Amniotic stem cell (primary cell): ENCODE measurements around the gene ZP1.

Experiments
- DNase-seq: peaks from one replicate; lab custom pipeline; 2025; lab: John Stamatoyannopoulos, UW

The ZP1 gene

GRCh38 chr11:60844045-60844869 is 23.1 kb upstream of the ZP1 start:
- DNase-seq, result no peak

DNA sequence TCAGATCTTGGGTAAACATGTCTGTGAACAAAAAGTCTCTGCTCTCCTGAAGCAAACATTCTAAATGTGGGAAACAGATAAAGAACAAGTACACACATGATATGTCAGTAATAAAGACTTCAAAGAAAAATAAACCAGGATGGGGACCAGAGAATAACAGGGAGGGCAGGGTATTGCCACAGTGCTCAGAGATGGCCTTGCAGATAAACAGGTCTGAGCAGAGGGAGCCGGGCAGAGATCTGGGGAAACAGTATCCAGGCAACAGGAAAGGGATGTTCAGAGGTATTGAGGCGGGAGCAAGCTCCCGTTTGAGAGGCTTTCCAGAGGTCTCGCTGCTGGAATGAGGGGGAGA is 22.5 kb upstream of the ZP1 start:
- no peak for DNase-seq

- no peak for DNase-seq
Observed at GRCh38 chr11:60845338-60845737, 22.0 kb upstream of the ZP1 start.

- no peak for DNase-seq
Observed at GRCh38 chr11:60847281-60847680, 20.1 kb upstream of the ZP1 start.

DNA sequence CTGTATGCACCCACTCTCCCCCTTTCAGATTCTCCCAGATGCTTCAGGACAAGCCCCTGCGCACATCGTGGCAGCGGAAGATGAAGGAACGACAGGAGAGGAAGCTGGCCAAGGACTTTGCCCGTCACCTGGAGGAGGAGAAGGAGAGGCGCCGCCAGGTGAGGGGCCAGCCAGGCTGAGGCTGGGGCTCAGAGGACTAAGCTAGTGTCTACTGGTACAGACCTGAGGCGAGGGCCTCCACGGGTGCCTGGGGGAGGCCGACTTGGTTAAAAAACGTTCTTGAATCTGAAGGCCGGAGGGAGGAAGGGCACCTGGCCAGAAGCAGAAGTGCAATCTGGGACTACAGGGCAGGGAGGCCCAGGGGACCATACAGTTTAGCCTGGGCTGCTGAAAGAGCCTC is 19.4 kb upstream of the ZP1 start:
- no peak for DNase-seq

- DNase-seq, result no peak
Observed at GRCh38 chr11:60848714-60849151, 18.6 kb upstream of the ZP1 start.

GRCh38 chr11:60849641-60850520 is 17.5 kb upstream of the ZP1 start:
- DNase-seq, result no peak

- no peak for DNase-seq
Observed at GRCh38 chr11:60851327-60852104, 15.8 kb upstream of the ZP1 start.

DNA sequence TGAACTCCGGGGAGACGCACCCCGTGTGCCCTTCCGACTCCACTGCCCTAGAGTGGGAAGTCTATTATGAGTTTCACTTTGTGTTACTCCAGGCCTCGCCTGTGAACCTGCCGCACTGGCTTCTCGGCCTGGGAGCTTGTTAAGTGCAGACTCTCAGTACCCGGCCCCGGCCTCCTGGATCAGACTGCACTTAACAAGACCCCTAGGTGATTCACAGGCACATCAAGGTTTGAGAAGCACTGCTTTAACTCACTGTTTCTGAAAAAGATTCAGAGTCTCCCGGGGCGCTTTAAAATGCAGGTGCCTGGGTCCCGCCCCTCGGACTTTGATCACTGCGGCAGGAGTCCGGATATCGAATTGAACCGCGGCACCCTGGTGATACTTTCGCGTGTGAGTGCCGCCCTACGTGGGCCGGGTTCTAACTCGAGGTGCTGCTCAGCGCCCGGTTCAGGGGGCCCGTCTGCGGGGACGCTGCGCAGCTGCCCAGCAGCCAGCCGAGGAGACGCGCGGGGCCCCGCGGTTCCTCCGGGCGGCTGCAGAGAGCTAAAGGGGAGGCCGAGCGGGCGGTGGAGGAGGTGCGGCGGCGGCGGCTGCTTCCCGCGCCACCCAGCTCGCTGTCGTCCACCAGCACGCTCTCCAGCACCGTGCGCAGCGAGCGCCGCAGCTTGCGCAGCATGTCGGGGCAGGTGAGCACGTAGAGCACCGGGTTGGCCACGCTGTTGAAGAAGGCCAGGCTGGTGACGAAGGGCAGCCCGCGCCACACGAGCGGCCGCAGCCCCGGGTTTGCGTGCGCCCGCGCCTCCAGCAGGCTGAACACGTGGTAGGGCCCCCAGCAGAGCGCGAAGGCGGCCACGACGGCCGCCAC is 15.0 kb upstream of the ZP1 start:
- DNase-seq, result no peak

DNA sequence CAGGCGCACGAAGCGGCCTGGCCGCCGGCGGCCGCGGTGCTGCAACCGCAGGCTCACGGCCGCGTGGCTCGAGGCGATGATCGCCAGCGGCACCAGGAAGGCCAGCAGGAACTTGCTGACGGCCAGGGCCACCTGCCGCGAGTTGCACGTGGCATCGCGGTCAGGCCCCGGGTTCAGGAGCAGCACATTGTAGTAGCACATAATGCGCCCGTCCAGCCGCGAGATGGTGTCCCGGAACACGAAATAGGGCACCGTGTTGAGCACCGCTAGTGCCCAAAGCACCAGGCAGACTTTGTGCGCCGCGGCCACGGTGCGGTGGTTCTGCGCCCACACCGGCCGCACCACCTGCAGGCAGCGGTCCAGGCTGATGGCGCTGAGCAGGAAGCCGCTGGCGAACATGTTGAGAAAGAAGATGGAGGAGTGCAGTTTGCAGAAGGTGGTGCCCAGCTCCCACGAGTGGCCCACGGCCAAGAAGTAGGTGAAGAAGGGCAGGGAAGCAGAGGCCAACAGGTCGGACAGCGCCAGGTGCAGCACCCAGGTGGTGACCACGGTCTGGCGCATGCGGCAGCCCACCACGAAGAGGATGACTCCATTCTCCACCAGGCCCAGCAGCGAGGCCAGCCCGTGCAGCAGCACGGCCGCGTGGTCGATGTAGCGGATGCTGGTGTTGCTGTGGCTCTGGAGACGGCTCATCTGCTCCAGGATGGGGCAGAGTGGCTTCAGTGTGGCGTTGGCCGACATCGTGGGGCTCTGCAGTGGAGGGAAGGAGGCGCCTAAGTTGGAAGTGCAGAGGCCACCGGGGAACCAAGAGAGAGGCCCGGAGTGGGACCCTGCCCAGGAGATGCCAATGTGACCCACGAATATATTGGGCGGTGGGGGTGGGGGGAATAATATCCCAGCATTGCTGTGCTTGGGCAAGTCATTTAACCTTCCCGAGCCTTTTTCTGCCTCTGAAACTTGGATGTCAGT is 14.1 kb upstream of the ZP1 start:
- DNase-seq, result no peak

- no peak for DNase-seq
Observed at GRCh38 chr11:60854140-60854846, 13.0 kb upstream of the ZP1 start.

DNA sequence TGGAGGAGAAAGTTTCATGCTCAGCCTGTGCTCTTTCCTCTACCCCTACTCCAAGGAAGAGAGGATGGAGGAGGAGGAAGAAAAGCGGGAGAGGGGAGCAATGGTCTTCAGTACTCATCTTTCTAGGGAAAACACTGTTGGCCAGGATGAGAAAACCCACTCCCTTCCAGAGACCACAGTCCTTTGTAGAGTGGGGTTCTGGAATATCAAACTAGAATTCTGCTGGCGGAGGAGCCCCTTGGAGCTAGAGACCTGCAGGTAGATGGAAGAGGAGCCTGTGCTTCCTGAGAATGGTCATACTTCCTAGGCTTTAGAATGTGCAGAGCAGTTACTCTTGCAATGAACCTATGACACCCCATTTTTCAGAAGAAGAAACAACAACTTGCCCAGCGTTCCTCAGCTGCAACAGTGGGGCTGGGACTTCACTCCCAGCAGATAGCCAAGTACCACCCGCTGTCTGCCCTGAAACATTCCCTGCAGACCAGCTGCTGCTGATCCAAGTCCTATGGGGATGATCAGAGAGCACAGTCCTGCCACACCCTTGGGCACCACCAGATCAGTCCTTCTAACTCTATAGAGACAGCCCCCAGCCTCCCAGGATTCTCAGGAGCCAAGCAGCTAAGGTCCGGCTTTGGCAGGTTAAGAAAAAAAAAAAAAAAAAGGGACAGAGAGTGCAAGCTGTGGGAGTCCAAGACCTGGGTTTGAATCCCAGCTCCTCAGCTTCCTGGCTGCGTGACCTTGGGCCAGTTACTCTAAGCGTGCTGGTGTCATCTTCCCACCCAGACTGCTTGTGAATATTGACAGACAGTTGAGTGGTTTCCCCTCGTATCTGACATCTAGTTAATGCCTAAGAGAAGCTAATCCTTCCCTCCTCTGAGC is 12.3 kb upstream of the ZP1 start:
- no peak for DNase-seq

GRCh38 chr11:60855726-60856633 is 11.4 kb upstream of the ZP1 start, which contains the start of gene PTGDR2:
Gene PTGDR2 (minus strand): TSS chr11:60855950. CDS start chr11:60853722, 2,228 bp downstream.
- DNase-seq, result no peak

DNA sequence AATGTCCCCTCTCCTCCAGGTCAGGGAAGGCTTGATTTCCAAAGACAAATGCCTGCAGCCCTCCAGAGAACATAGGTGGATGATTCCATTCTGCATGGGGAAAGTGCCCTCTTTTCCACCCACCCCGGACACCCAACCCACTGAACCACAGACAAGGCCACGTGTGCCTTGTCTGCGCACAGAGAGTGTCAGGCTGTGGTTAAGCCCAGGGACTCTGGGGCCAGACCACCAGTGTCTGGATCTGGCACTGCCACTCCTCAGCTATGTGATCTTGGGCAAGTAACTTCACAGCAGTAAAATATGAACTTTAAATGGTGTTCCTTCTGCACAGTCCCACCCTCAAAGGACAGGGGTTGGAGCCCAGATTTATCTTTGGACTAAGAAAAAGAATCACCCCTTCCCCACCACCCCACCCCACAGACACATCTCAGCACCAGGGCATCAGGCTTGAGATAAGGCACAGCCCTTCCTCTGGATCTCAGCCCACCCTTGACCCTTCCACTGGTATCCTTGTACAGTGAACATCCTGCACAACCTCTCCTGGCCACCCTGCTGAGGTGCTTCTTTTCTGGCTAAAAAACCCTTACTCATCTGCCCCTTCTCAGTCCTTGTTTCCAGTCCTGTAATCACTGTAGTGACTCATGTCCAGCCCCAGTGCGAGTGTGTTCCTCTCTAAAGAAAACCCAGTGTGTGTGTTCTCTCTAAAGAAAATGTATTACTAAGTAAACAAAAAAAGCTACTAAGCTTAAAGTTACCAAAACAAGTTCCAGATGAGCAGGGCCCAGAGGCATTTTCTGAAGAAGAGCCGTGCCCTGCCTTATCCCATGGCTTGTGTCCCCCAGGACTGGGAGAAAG is 9.7 kb upstream of the ZP1 start:
- no peak for DNase-seq

- no peak for DNase-seq
Observed at GRCh38 chr11:60858236-60858635, 9.1 kb upstream of the ZP1 start.

GRCh38 chr11:60858731-60859464 is 8.4 kb upstream of the ZP1 start:
- no peak for DNase-seq
